Measurements from ENCODE around the gene ADGB.
"Not testable (repeated sequence)": the region's sequence is repeated elsewhere in the genome, so short reads cannot be mapped to it uniquely, and the experiment has no call there.

GRCh38 chr6:146568619-146569018 is 30.2 kb upstream of the ADGB start:
- TF ChIP-seq POLR2AphosphoS5 (IDR thresholded peaks at IDR 0.05); CTCF (IDR thresholded peaks at IDR 0.05); POLR2A (IDR thresholded peaks at IDR 0.05; ENCODE audit: low read depth): not testable (repeated sequence)
